ENCODE data around the gene ZBTB16. TPM values are rescaled to one million over a fixed set of nuclear protein-coding genes. Genes with fewer than 3 reads are reported as not detected.

ZBTB16 gene
- total RNA-seq, 1 donor from 2014 or later, result 39.4 TPM

GRCh38 chr11:114125531-114125930, 66.0 kb downstream of the ZBTB16 start:
- Mint-ChIP-seq H3K27me3 (ENCODE audit: low read depth) (no peaks in the 10 kb centered on the region), H3K4me3 (no peak overlapping the region), H3K4me1 (peaks cover 68% of the 10 kb centered on the region), H3K9me3 (peaks cover 4% of the 10 kb centered on the region), H3K36me3 (ENCODE audit: low read depth) (peaks cover 17% of the 10 kb centered on the region), H3K27ac (ENCODE audit: unreplicated experiment) (no peak overlapping the region)
- DNase-seq (ENCODE audit: low read depth, low spot score), result no peak
- TF ChIP-seq CTCF (conservative IDR thresholded peaks at IDR 0.05), result no peak

- Mint-ChIP-seq H3K36me3 (ENCODE audit: low read depth) (peaks cover 17% of the 10 kb centered on the region), H3K27me3 (ENCODE audit: low read depth) (no peaks in the 10 kb centered on the region), H3K4me3 (no peak overlapping the region)
Observed at GRCh38 chr11:114125959-114126358, 66.4 kb downstream of the ZBTB16 start.

GRCh38 chr11:114128399-114128798, 68.9 kb downstream of the ZBTB16 start:
- Mint-ChIP-seq H3K9me3 (peaks cover 4% of the 10 kb centered on the region), H3K27me3 (ENCODE audit: low read depth) (no peaks in the 10 kb centered on the region), H3K27ac (ENCODE audit: unreplicated experiment) (no peak overlapping the region), H3K4me3 (no peak overlapping the region), H3K4me1 (peaks cover 67% of the 10 kb centered on the region), H3K36me3 (ENCODE audit: low read depth) (peaks cover 17% of the 10 kb centered on the region)
- no peak for TF ChIP-seq CTCF (conservative IDR thresholded peaks at IDR 0.05)
- no peak for DNase-seq (ENCODE audit: low read depth, low spot score)

More at GRCh38 chr11:114125959-114126358, 66.4 kb downstream of the ZBTB16 start:
- Mint-ChIP-seq H3K4me1 (peaks cover 69% of the 10 kb centered on the region), H3K27ac (ENCODE audit: unreplicated experiment) (no peak overlapping the region), H3K9me3 (peaks cover 4% of the 10 kb centered on the region)
- TF ChIP-seq CTCF (conservative IDR thresholded peaks at IDR 0.05), result no peak
- no peak for DNase-seq (ENCODE audit: low read depth, low spot score)

- no peak for DNase-seq (ENCODE audit: low read depth, low spot score)
- TF ChIP-seq CTCF (conservative IDR thresholded peaks at IDR 0.05), result no peak
- Mint-ChIP-seq H3K36me3 (ENCODE audit: low read depth) (peaks cover 17% of the 10 kb centered on the region), H3K4me3 (no peak overlapping the region), H3K4me1 (peaks cover 69% of the 10 kb centered on the region), H3K27ac (ENCODE audit: unreplicated experiment) (peak overlapping the region; percentile 19), H3K9me3 (peaks cover 4% of the 10 kb centered on the region), H3K27me3 (ENCODE audit: low read depth) (no peaks in the 10 kb centered on the region)
Observed at GRCh38 chr11:114129142-114129541, 69.6 kb downstream of the ZBTB16 start.

- Mint-ChIP-seq H3K9me3 (peaks cover 4% of the 10 kb centered on the region), H3K4me3 (no peak overlapping the region), H3K27ac (ENCODE audit: unreplicated experiment) (peak overlapping the region; percentile 19), H3K4me1 (peaks cover 72% of the 10 kb centered on the region), H3K36me3 (ENCODE audit: low read depth) (peaks cover 15% of the 10 kb centered on the region), H3K27me3 (ENCODE audit: low read depth) (no peaks in the 10 kb centered on the region)
- no peak for TF ChIP-seq CTCF (conservative IDR thresholded peaks at IDR 0.05)
- DNase-seq (ENCODE audit: low read depth, low spot score), result no peak
Observed at GRCh38 chr11:114129699-114130098, 70.2 kb downstream of the ZBTB16 start.
